ENCODE measurements around the gene CDCP2.

- no peak for TF ChIP-seq CTCF (conservative IDR thresholded peaks at IDR 0.05; ENCODE audit: low read depth, low read length)
- no peak for TF ChIP-seq EZH2phosphoT487 (IDR thresholded peaks at IDR 0.05; ENCODE audit: borderline replicate concordance, low read length)
- TF ChIP-seq EZH2 (IDR thresholded peaks at IDR 0.05; ENCODE audit: low read length, unreplicated experiment) = no peak
Observed at GRCh38 chr1:54188291-54188690, 35.5 kb upstream of the CDCP2 start.

Data from PC-3 (cell line).